Chondrocyte (in vitro differentiated cells): ENCODE measurements around the gene CSTPP1. TPM values are rescaled to one million over a fixed set of nuclear protein-coding genes. Genes with fewer than 3 reads are reported as not detected.

Experiments
- DNase-seq: peaks from one replicate; pipeline ENCODE4 v3.0.0; 2021; ENCODE audit warnings: mixed read lengths, low spot score
- H3K27ac Mint-ChIP-seq: one replicate; pipeline ENCODE4 v1.8.0; 2021; ENCODE audit warnings: mild to moderate bottlenecking, moderate library complexity, mixed read lengths; ENCODE audit not compliant: unreplicated experiment
- H3K27me3 Mint-ChIP-seq: 2 replicates; pipeline ENCODE4 v1.8.0; 2021; ENCODE audit warnings: low read depth, mixed read lengths
- H3K36me3 Mint-ChIP-seq: 2 replicates; pipeline ENCODE4 v1.8.0; 2021; ENCODE audit warnings: low read depth, mixed read lengths
- H3K4me1 Mint-ChIP-seq: 2 replicates; pipeline ENCODE4 v1.8.0; 2021; ENCODE audit warnings: low read depth, mild to moderate bottlenecking, mixed read lengths
- H3K4me3 Mint-ChIP-seq: one replicate; pipeline ENCODE4 v1.8.0; 2021; ENCODE audit warnings: mild to moderate bottlenecking, moderate library complexity, mixed read lengths; ENCODE audit not compliant: unreplicated experiment
- H3K9me3 Mint-ChIP-seq: 2 replicates; pipeline ENCODE4 v1.8.0; 2021; ENCODE audit warnings: low read depth, mixed read lengths
- total RNA-seq: library from RNA; stranded (reverse); gene quantifications from 3 replicates; pipeline ENCODE4 v1.2.1, GENCODE V29; 2021
- TF ChIP-seq, protein P1 (sequence below): fragments of 200-600 bp; sonication (generic); IDR thresholded peaks from 2 replicates; pipeline ENCODE4 v1.5.0; 2021; ENCODE audit warnings: antibody characterized with exemption, mild to moderate bottlenecking, moderate library complexity

CSTPP1 gene
- total RNA-seq, 1 donor from 2014 or later: 19.6 TPM

DNA sequence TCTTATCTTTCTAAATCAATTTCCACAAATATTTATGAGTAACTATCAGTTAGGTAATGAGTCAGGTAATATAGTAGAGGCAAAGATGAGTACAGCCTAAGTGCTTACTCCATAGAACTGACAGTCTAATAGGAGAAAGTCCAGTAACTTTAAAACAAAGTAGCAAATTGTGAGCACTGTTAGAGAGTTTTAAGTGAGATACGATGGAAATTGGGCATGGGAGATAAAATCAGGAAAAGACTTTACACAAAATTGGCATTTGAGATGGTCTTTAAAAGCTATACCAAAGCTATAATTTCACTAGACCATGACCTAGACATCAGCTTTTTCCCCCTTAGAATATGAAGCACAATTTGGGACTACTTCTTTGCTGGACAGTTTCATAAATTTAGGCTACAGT is 113.7 kb downstream of the CSTPP1 start:
- Mint-ChIP-seq H3K4me3 (no peak overlapping the region), H3K9me3 (no peaks in the 10 kb centered on the region), H3K27ac (no peak overlapping the region), H3K27me3 (no peaks in the 10 kb centered on the region), H3K4me1 (peaks cover 12% of the 10 kb centered on the region), H3K36me3 (peaks cover 4% of the 10 kb centered on the region)
- TF ChIP-seq, protein P1, sequence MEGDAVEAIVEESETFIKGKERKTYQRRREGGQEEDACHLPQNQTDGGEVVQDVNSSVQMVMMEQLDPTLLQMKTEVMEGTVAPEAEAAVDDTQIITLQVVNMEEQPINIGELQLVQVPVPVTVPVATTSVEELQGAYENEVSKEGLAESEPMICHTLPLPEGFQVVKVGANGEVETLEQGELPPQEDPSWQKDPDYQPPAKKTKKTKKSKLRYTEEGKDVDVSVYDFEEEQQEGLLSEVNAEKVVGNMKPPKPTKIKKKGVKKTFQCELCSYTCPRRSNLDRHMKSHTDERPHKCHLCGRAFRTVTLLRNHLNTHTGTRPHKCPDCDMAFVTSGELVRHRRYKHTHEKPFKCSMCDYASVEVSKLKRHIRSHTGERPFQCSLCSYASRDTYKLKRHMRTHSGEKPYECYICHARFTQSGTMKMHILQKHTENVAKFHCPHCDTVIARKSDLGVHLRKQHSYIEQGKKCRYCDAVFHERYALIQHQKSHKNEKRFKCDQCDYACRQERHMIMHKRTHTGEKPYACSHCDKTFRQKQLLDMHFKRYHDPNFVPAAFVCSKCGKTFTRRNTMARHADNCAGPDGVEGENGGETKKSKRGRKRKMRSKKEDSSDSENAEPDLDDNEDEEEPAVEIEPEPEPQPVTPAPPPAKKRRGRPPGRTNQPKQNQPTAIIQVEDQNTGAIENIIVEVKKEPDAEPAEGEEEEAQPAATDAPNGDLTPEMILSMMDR: no peak
- no peak for DNase-seq

DNA sequence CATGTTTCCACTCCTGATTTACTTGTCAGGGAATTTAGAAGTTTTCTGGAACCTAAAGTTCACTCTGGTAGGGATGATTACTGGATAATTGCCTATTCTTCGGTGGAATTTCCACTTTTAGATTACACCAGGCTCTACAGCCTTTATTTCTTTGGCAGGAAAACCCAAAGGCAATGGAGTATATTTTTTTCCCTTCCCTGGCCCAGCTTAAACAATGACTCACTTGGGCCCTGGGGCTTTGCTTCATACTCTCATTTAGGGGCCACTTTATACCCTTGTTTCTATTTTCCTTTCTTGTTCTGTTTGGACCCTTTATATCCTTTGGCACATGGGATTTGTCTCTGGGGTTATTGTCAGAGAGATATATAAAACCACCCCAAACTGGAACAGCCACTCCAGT is 114.7 kb downstream of the CSTPP1 start:
- Mint-ChIP-seq H3K9me3 (no peaks in the 10 kb centered on the region), H3K36me3 (peaks cover 4% of the 10 kb centered on the region), H3K27me3 (no peaks in the 10 kb centered on the region), H3K4me1 (peaks cover 15% of the 10 kb centered on the region), H3K27ac (no peak overlapping the region), H3K4me3 (no peak overlapping the region)
- TF ChIP-seq, protein P1: no peak
- no peak for DNase-seq

DNA sequence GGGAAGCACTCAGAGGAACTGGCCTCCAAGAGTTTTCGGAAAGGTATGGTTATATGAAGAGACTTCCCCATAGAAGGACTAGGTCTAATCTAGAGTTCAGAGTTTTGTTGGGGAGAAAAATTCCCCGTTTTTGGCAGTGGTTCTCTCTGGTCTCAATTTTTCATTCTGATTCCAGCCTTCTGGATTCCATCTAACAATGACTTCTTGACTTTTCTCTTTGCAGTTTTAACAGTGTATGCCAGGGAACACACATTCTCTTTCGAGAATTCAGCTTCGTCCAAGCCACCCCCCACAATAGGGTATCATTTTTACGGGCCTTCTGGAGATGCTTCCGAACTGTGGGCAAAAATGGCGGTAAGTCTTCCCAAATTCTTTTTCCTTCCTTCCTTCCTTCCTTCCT is 115.6 kb downstream of the CSTPP1 start:
- Mint-ChIP-seq H3K9me3 (no peaks in the 10 kb centered on the region), H3K27me3 (no peaks in the 10 kb centered on the region), H3K36me3 (peaks cover 4% of the 10 kb centered on the region), H3K4me1 (peaks cover 18% of the 10 kb centered on the region), H3K4me3 (no peak overlapping the region), H3K27ac (no peak overlapping the region)
- no peak for DNase-seq
- TF ChIP-seq, protein P1: no peak

DNA sequence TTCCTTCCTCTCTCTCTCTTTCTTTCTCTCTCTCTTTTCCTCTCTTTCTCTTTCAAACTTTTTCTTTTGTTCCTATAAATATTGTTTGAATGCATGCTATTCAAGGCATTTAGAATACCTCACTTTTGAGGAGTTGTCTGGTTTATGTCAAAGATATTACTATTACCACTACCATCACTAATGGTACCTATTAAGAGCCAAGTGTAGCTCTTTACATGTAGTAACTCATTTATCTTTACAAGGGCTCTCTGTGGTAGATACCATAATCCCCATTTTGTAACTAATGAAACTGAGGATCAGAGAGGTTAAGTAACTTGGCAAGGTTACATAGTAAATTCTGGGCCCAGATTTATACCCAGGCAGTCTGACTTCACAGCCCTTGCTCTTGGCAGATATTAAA is 116.0 kb downstream of the CSTPP1 start:
- peaks cover 7% of the 10 kb centered on the region for H3K36me3 Mint-ChIP-seq
- TF ChIP-seq, protein P1: no peak
- H3K9me3 Mint-ChIP-seq: peaks cover 3% of the 10 kb centered on the region
- DNase-seq: no peak
- no peak overlapping the region for H3K4me3 Mint-ChIP-seq
- no peak overlapping the region for H3K27ac Mint-ChIP-seq
- H3K4me1 Mint-ChIP-seq: peaks cover 18% of the 10 kb centered on the region
- no peaks in the 10 kb centered on the region for H3K27me3 Mint-ChIP-seq

DNA sequence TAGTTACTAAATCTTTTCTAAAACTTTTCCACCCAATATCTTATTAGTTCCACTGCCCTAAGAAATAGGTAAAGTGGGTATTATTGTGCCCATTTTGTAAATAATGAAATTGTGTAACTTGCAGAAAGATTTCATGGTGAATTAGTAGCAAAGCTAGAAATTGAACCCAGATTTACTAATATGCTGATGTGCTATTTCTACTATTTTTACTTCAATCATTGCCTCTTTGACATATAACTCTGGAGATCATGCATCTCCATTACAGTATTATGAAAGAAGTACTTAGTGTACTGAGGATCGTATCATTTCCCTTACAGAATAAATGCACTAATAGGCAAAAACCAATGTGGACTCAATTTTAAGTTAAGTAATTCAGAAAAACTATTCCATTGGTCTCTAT is 119.0 kb downstream of the CSTPP1 start:
- Mint-ChIP-seq H3K27me3 (no peaks in the 10 kb centered on the region), H3K4me1 (peaks cover 19% of the 10 kb centered on the region), H3K4me3 (no peak overlapping the region), H3K9me3 (peaks cover 4% of the 10 kb centered on the region), H3K27ac (no peak overlapping the region), H3K36me3 (peaks cover 12% of the 10 kb centered on the region)
- TF ChIP-seq, protein P1: no peak
- no peak for DNase-seq
